GM18519 (cell line): ENCODE data around the gene LIF.
A peak's percentile ranks its signal among the peaks of the same experiment; 100 is the strongest.

Source experiments
- ATAC-seq: cut with Tn5 transposase; IDR thresholded peaks from one replicate; pipeline ENCODE4 v1.9.1; 2021; ENCODE audit warnings: mild to moderate bottlenecking, moderate library complexity; ENCODE audit not compliant: unreplicated experiment, low FRiP score

LIF gene

DNA sequence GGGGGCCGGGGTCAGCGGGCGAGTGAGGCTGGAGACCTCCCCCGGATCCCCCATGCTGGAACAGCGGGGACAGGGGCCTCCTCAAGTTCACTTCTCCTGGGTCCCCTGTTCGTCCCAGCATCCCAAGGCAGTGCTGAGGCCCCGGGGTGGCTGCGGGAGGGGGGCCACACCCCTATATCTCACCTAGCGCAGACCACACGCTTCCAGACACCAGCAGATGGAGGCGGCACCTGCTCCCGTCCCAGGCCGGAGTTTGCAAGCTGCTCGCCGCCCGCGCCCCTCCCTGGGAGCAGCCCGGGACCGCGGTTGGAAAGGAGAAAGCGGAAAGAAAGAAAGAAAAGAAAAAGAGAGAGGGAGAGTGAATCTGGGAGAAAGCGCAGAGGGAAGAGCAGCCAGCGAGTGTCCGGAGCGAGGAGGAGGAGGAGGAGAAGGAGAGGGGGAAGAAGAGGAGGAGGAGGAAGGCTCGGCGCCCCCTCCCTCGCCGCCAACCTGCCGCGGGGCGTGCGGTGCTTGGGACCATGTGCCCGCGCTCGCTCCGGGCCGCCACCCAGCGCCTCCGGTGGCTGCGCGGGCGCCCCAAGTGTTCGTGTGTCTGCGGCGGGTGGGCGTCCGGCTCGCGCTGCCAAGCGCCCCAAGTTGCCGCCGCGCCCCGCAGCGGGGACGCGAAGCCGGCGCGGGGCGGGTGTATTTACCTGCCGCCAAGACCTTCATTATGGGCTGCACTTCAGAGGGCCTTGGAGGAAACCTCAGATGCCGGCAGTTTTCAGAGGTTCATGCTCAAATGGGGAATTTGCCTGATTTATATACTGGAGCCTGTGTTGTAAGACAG is at the start of gene LIF:
Gene LIF, minus strand, starts transcription at position 775 of the 829 bp plus-strand sequence. Its CDS starts 64 bp downstream, at position 711.
- no peak for ATAC-seq

DNA sequence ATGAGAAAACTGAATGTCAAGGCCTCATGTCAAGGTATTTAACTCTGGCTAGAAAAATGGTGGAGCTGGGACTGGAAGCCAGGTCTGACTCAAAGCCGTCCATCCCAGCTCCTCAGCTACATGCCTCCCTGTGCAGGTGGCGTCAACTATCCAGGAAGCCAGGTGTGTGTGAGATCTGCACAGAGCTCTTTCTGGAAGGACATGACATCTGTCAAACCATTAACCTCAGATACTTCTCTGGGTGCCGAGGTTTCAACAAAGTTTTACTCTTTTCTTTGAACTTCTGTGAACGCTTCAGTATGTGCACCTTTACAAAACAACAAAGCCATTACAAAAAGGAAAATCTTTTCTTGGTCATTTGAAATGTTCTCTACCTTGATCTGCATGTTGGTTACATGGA is 49.8 kb upstream of the LIF start:
- no peak for ATAC-seq

DNA sequence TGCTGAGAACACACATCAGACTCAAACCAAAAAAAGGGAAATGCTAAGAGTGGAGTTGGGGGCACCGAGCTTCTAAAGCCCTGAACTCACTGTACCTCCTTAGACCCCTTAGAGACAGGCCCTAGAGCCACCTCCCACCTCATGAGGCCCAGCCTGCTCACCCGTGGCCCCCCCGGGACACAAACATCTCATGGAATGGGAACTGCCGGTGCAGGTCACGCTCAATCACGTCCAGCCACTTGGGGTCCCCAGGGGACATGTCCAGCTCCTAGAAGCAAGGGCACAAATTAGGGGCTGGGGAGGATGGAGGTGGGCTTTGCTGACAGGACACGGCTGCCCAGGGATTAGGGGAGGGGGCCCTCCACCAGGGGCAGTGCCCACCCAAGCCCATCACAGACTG is 49.0 kb upstream of the LIF start:
- ATAC-seq = no peak

DNA sequence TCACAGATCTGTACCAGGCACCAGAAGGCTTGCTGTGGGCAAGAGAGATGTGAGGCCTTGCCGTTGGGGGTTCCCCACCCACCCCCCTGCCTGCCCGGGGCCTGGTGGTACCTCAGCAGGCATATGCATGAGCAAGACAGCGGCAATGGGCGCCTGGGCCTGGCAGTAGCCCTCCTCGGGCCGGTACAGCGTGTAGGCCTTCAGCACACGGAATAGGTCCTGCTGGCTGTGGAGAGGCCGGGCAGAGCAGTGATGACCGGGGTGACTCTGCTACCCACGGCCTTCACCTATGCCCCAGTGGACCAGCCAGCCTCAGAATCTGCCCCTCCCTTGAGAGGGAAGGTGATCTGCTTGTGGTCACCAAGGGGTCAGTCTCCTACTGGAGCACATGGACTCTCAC is 48.3 kb upstream of the LIF start:
- no peak for ATAC-seq

DNA sequence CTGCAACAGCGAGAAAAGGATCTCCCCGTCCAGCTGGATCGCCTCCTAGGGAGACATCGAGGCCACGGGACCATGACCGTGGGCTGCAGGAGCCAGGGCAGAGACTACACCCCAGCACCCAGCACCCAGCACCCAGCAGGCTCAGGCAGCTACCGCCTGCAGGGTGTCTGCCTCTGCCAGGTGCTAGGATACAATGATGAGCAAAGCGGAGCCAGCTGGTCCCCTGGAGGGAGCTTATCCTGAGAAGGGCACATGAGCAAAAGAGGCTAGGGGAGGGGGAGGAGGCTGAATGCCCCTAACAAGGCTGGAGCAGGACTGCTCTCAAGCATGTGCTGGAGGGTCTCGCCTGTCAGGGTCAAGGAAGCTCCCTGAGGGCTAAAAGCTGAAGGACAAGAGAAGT is 47.5 kb upstream of the LIF start:
- no peak for ATAC-seq

DNA sequence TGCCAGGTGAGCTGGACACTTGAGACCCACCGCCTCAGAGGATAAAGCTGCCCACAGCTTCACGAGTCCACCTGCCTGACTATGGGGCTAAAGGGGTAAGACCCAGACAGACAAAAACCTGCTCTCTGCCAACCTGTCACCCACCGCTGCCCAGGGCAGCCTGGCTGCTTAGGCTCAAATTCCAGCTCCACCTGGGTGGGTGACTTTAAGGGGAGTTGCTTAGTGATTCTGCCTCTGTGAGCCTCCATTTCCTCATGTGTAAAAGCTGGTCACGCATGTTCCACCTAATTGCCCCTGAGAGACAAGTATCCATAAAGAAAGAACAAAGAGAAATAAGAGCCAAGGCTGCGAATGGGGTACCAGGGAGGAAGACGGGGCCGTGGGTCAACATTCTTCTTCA is 46.5 kb upstream of the LIF start:
- no peak for ATAC-seq

DNA sequence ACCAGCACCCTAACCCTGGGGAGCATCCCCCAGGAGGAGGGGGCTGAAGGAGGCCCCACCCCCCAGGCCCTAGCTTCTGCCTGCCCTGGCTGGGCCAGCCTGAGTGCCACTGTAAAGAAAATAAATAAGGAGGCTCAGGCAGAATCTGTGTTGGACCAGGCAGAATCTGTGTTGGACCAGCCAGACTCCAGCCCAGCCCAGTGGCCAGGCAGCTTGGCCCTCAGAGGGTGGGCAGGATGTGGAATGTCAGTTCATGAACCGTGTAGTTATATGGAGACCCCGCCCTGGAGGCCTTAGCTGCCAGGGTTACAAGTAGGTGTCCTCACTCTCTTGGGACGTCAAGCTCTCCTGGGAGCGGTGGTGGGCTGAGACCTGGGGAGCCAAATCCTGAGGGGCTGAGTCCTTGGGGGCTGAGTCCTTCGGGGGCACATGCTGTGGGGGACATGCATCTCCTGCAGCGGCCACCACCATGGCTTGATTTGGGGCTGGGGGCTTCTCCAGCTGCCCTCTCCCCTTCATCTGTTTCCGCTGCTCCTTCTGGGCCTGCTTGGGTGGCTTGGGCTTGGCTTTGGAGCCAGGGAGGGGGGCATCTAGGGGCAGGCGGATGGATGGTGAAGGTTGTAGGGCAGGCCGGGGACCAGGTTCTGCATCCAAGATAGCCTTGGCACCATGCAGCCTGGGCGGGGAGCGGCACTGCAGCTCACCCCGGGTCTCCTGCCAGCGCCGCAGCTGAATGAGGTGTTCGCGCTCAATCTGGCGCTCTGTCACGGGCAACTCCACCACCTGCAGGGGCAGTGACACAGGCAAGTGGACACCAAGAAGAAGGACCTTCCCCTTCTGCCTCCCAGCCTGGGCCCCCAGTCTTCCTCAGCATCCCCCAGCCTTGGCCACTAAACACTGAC is 45.8 kb upstream of the LIF start:
- ATAC-seq = no peak

DNA sequence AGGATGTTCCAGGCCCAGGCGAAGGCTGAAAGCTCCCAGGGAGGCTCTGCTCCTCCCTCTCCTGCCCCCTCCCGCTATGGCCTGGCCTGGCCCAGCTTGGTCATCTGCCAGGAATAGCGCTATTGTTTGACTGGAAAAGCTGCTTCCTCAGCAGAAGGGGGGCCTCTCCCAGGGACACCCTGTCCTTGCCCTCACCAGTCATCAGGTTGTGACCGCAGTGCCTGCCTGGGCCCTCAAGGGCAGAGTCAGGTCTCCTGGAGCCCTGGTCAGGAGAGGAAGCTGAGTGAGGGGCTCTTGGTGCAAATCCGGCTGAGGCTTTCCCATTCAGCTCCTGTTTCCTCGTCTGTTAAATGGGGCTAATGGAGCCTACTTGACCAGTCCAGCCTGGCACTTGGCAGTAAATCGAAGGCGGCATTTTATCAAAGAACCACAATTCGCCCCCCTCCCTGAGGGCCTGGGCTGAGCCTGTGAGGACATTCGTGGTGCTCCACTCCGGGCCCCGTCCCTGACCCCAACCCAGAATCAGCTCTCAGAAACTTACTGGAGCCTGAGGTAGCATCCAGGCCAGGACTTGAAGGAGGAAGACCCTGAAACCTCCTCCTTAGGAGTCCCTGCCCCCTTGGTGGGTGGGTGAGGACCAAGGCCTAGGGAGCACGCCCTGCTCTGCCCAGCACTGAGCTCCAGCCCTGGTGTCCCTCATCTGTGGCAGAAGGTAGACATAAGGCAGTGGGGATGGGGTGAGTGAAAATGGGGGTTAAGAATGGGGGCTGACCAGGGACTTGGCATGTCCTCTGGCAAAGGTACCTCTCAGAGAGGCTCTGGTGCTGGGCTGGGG is 44.7 kb upstream of the LIF start:
- ATAC-seq = no peak

DNA sequence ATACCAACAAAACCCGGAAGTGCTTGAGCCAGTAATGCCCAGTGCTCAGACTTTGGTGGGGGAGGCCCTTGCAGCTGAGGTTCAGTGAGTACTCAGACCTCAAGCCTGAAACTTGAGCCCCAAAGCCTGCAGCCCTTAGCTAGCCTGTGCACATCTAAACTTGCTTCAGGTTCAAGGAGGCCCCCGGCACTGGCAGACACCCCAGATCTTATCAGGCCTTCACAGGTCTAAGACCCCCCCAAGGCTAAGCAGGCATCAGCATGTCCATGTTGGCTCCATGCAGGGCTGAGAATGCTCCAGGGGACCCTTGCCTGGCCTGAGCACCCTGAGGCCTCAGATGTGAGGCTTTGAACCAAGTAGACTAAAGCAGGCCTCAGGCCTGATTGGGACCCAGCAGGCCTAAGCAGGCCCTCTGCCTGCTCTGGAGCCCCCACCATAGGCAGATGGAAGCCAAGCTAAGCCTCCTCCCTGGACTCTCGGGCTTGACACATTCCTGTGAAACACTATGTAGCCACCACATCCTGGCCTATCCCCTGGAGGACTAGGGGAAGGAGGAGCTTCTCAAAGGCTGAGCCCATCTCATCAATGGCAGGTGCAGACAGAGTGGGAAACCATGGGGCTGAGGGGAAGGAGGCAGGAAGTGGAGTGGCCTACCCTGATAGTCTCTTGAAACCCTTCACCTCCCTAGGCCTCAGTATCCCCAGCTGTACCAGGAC is 43.9 kb upstream of the LIF start:
- ATAC-seq = no peak

DNA sequence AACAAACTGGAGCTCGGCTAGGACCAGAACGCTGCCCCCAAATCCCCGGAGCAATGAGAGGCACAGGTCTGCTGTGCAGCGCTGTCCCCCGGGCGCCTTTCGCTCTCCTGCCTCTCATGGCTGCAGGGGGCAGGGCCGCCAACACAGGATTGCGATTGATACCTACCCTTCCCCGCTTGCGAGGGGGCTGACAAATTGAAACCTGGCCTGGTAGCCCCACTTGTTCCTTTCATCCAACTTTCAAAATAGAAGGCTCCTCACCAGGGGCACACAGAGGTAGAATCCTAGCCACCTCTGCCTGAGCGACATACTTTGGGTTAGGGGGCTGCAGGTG is 43.4 kb upstream of the LIF start:
- ATAC-seq = no peak

DNA sequence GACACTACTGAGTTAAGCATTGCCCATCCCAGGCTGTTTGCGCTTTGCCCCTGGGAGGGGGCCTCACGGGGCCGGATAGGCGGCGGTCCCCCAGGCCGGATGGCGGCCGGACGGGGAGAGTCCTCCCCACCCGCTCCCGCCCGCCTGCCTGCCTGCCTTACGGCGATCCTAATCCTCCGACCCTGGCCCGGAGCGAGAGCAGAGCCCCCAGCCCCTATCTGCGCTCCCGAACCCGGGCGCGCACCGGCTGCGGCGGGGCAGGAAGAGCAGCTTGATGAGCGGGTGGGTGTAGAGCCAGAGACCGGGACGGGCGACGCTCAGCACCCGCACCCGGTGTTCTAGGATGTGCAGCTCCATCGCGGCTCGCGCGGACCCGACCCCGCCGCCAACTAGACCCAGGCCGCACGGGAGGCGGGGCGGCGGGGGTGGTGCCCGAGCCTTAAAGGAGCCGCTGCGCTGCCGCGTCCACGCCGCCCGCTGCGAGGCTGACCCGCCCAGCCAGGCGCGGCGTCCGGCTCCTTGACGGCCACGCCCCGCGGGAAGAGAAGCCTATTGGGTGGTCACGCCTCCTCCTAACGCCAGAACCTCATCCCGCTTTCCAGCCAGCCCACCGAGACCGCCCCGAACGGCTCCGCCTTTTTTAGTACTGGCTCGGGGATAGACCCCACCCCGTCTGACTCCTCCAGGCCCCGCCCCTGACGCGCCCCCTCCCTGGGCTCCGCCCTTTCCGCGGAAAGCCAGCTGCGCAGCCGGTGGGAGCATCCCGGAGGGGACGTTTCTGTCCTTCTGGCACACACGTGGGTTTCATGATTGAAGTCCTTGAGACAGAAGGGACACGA is 42.8 kb upstream of the LIF start, which contains the start of gene CASTOR1:
Gene CASTOR1, minus strand, starts transcription at position 365 of the 839 bp plus-strand sequence. Its CDS starts 8 bp downstream, at position 357.
- ATAC-seq = peak; percentile 39

DNA sequence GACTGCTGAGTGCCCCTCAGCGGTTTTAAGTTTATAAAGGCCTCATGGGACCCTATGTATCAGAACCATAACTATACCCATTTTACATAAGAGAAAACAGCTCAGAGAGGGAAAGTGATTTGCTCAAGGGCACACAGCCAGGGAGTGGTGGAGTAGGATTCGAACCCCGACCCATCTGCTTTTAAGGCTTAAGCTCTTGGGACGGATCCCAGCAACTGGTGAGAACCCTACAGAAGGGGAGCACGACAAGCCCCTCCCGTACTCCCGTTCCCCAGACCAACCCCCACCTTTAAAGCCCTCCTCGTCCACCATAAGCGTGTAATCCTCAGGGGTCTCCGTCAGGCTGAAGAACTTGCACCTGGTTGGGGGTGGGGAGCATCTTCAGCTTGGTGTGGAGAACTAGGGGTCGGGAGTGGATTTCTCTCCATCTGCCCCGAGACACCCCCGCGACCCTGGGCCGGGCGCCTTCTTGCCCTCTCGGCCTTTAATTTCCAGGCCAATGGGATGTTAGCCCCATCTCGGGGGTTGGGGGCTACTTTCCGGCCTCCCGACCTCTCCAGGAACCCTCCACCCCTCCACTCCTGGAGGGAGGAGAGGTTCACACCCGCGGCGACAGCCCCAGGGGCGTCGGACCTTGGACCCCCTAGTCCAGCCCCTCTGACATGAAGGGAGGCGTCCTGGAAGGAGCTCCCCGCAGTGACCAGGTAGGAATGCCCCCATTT is 42.0 kb upstream of the LIF start:
- ATAC-seq = no peak

DNA sequence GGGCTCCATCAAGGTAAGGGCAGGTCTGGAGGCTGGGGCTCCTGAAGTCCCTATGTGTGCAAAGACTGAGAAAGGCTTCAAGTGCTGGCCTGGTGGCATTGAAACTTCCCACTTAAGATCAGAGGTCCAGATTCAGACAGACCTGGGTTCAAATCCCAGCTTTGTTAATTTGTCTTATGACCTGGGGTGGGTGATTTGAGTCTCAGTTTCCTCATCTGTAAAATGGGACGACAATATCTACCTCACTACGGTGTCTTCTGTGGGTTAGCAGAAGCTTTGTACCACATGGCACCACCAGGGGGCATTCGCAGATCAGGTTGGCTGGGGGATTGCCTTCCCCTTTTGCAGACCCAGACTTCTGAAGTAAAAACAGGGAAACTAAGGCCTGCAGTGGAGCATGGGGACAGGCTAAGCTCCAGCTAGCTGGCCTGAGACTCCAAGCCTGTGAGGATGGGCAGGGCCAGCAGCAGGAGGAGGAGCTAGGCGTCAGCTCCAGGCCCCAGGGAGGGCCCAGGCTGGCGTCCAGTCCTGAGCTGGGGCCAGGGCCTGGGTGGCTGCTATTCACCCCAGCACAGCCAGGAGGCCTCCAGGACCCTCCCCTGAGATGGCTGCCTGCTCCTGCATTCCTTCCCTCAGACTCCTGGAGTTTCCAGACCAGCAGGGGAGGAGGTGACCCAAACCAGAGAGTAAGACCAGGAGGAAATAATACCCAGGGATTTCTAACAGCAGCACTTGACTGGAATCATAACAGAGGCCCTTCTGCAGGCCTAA is 41.3 kb upstream of the LIF start:
- ATAC-seq = no peak

DNA sequence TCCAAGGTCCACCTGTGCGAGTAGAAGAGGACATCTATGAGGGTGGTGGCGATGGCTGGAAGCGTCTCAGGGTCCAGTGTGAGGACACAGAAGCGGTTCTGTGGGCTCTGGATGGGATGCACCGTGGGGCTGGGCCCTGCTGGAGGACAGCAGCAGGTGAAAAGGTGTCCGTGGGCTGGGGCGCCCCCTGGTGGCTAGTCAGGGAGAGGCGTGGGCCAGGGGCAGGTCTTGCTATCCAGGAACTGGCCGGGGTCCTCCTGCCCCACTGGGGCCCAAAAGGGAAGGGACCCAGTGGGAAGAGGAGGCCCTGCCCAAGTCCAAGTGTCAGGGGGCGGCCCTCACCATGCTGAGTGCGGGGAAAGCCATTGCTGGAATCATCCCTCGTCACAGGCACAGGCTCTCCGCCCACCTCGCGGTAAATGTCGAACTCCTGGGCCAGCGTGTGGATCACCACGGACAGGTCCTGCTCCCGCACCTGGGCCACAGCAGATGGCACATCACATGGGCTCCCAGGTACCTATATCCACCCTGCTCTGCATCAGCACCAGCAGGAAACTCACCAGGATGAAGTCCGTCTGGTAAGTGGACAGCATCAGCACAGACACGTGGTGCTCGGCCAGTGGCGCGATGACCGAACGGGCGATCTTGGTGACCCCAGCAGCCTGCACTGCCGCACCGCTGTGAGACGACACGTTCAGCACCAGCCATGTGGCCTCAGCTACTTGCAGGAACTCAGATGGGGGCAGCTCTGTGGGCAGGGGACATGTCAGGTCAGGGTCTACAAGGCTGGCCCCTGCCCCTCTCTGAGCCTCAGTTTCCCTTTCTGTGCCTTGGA is 40.5 kb upstream of the LIF start:
- ATAC-seq = no peak

DNA sequence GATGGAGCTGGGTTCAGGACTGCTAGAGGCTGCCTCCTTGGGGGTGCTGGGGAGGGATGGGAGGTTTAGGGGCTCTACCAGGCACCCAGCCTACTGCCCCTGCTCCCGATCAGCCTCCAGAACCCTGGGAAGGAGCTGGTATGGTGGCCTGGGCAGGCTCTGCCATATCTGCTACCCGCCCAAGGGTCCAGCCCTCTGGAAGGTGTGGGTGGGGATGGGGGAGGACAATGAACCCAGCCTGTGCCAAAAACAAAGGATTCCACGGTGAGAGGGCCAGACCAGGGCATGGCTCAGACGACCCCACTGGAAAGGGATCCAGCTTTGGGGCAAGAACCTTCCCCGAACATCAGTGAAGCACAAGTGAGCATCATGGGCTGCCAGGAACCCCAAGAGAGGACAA is 39.8 kb upstream of the LIF start:
- ATAC-seq = no peak

DNA sequence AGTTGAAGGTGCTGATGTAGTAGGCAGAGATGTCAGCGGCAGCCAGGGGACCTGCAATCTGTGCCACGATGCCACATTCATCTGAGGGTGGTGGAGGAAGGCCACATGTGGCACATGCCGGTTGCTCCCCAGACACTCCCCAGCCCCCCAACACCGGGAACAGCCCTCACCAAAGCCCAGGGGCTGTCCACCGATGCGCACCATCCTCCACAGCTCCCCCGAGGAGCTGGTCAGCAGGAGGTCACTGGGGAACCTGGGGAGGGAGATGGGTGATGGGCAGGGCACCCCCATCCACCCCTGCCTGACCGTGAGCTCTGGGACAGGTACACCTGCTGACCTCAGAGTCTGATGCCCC is 39.3 kb upstream of the LIF start:
- ATAC-seq = no peak

DNA sequence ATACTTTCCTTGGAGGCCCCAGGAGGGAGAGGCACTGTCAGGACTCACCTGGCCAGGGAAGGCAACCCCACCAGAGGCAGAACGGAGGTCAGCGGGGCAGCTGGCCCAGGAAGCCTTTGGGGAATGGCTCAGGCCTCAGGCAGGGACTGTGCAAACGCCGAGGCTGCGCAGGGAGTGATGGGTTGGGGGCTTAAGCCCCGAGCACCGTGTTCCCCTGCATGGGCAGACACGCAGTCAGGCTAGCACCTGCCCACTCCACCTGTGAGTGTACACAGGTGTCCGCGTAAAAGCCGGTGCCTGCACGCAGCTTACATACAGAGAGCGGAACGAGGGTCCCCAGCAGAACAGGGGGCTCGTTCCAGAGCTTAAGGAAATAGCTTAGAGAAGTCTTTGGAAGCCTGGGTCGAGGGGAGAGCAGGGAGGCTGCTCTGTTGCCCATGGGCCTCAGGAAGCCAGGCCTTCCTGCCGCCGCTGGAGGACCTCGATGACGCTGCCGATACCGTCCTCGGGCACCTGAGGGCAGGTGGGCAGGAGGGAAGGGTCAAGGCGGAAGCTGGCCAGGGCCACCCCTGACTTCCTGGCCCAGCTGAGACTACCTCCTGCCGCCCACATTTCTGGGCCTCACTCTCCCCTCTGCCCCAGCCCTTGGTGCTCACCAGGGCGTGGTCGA is 38.8 kb upstream of the LIF start:
- ATAC-seq = no peak
